Fibroblast of peridontal ligament (primary cell): ENCODE results near the gene FAHD1.
A peak's percentile ranks its signal among the peaks of the same experiment; 100 is the strongest.
"Not testable (repeated sequence)": the region's sequence is repeated elsewhere in the genome, so short reads cannot be mapped to it uniquely, and the experiment has no call there.

Source experiments
- DNase-seq: peaks from one replicate; pipeline ENCODE4 v3.0.0-alpha.2; 2010; ENCODE audit errors: extremely low read depth

Gene FAHD1

DNA sequence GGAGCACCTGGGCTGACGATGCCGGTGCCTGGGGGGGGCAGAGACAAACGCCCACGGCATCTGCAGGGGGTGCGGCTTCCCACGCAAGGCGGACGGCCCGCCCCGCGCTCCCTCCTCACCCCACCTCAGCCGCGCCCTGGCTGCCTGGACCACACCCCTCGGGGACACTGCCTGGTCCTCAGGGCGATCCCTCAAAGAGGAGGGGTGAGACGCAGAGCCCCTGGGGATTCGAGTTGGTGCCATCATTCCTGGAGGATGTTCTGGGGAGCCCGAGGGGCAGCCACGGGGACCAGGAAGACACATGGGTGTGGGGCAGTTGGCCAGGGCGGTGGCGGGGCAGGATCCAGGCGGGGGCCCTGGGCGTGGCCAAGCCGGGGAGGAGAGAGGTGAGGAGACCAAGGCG is 37.4 kb upstream of the FAHD1 start:
- DNase-seq, result no peak

DNA sequence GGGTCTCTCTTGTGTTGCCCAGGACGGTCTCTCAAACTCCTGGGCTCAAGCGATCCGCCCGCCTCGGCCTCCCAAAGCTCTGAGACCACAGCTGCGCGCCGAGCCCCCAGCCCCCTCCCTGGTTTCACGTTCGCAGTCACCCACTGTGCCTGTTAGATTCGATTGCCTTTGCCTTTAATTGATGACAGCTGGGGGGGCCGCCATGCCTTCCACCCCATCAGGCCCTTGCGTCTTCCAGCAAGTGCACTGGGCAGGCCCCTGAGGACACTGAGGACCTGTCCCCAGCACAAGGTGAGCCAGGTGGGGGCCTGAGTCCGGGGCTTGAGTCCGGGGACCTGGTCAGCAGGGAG is 36.8 kb upstream of the FAHD1 start:
- DNase-seq, result no peak

DNA sequence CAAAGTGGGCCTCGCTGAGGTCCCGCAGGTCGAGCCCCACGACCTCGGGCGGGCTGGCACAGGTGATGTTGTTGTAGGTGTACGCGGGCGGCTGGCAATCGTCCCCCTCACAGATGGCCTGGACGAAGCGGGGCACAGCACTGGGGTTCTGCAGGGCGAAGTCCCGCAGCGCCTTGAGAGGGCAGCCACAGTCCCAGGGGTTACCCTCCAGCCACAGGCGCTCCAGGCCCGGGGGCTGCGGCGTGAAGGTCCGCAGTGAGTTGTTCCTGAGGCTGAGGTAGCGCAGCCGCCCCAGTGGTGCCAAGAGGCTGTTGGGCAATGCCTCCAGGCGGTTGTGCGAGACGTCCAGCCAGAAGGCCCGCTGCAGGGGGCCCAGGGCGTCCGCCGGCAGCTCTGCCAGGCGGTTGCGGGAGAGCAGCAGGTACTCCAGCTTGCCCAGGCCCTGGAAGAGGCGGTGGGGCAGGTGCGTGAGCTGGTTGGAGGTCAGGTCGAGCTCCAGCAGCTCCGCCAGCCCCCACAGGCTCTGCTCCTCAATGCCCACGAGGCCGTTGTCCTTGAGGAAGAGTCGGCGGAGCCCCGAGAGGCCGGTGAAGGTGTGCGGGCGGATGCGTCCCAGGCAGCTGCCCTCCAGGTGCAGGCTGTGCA is 36.3 kb upstream of the FAHD1 start:
- DNase-seq, result no peak

DNA sequence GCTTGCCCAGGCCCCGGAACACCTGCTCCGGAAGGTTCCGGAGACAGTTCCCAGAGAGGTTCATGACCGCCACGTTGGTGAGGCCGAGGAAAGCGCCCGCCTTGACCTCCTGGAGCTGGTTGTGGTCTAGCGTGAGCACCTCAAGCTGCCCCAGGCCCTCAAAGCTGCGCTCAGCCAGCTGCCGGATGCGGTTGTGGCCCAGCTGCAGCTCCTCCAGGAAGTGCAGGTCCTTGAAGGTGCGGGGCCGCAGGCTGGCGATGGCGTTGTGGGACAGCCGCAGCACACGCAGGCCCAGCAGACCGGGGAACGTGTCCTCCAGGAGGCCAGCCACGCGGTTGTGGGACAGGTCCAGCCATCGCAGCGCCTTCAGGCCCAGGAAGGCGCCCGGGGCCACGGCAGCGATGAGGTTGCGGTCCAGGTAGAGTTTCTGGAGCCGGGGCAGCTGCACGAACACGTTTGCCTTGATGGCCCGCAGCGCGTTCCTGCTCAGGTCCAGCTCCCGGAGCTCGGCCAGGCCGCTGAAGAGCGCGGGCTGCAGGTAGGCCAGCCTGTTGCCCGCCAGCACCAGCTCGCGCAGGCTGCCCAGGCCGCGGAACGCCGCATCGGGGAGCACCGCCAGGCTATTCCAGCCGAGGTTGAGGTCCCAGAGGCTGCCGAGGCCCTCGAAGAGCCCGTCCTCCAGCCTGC is 35.6 kb upstream of the FAHD1 start:
- no peak for DNase-seq

DNA sequence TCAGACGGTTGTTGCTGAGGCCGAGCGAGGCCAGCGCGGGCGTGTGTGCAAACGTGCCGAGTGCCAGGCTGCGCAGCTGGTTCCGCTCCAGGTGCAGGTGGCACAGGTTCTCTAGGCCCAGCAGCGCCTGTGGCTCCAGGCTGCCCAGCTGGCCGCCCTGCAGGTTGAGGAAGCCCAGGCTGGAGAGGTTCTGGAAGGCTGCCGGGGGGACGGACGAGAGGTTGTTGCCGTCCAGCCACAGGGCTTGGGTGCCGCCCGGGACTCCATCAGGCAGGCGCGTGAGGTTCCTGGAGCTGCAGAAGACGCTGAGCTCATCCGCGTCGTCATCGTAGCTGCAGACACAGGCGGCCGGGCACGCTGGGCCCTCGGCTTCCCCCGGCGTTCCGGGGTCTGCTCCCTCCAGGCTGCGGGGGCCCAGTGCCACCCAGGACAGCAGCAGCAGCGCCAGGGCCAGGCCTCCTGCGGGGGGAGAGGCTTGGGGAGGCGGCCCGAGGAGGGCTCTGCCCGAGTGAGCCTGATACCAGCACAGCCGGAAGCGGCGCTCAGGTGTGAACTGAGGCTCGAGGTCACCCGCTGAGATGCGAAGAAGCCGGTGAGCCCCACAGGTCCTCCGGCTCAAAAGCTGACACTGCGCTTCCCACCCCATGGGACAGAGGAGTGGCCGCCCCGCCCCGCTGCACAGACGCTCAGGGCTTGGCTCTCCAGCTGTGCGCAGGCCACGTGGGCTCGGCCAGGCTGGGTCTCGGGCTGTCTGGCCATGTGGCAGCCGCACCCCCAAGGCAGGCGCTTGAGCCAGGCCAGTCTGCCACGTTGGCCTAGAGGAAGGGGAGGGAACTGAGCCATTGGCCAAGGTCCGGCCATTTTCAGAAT is 34.8 kb upstream of the FAHD1 start:
- DNase-seq, result no peak

DNA sequence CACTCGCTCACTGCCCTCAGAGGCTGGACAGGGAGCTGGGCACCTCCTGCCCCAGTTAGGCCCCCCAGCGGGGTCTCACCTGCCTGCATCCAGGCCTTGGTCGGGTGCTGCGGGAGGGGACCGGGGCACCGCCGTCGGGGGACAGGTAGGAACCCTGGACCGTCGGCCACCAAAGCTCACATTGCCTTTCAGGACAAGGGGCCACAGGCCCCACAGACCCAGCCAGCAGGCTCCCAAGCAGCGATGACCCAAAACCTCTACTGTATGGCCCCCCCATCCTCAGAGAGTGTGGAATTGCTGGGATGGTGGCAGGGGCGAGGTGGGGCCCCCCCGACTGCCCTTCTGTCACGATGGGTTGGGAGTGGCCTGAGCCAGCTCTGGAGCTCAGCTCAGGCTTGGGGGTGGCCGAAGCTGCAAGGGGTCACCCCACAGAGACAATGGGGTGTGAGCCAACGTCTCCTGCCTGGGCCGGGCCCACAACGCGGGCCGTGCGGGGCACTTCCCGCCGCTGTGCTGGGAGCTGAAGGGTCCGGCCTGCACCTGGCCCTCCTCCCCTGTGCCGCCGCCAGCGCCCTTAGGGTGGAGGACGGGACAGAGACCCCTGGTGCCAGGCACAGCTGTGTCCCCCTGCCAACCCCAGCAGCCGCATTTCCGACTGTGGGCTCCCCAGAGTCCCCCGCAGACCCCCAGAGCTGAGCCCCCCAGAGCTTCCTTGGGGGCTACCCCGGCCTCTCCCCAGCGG is 34.0 kb upstream of the FAHD1 start:
- no peak for DNase-seq

DNA sequence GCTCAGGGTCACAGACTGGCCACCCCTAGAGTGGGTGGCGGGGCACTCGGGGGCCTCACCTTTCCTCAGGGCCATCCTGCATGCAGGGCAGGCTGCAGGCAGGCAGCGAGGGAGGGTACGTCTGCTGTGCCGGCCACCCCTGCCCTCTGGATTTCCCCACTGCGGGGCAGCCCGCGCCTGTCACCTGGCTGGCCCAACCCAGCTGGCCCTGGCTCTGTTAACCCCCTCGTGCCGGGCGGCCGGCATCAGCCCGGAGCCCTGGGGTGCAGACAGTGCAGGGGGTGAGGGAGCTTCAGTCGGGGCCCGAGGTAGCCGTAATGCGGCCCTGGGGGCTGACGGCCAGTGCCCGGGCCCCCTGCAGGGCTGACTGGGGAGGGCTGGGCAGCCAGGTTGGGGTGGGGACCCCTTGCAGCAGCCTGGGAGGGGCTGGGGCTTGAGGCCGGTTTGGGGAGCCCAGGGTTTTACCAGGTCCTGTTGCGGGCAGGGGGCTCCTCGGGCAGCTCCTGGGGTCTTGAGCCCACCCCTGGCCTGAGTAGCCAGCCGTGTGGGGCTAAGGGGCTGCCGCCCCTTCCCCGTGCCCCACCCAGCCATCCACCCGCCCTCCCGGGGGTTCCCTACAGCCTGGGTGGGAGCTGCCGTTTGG is 33.3 kb upstream of the FAHD1 start, which contains the start of gene IGFALS:
TSS of gene IGFALS (minus strand) at position 128 of the 643 bp plus-strand sequence. CDS start at position 75, 53 bp downstream.
- no peak for DNase-seq

DNA sequence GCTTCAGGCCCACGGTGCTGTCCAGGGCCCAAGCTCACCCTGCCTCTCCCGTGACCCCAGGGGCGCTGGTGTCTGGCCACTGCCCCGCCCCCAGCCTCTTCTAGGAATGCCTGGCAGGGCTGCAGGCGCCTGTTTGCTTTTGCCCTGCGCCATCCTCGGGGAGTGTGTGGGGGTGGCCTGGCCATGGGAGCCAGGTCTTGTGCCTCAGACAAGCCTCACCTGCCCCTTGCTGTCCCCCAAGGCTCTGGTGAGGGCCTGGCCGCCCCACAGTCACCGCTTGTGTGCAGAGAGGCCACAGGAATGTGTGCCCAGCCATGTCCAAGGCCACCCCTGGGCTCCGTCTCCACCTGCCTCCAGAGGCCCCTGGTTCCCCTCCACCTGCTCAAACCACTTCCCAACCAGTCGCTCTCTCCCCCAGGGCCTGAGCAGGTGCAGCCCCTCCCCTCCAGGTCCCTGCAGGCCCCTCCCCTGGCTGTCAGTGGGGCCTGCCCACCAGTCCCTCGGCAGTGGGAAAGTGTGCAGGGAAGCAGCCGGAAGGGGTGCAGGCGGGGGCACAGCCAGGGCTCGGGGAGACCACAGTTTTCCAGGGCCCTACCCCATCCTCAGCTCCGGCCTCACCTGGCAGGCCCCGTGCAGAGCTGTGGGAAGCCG is 32.7 kb upstream of the FAHD1 start:
- no peak for DNase-seq

DNA sequence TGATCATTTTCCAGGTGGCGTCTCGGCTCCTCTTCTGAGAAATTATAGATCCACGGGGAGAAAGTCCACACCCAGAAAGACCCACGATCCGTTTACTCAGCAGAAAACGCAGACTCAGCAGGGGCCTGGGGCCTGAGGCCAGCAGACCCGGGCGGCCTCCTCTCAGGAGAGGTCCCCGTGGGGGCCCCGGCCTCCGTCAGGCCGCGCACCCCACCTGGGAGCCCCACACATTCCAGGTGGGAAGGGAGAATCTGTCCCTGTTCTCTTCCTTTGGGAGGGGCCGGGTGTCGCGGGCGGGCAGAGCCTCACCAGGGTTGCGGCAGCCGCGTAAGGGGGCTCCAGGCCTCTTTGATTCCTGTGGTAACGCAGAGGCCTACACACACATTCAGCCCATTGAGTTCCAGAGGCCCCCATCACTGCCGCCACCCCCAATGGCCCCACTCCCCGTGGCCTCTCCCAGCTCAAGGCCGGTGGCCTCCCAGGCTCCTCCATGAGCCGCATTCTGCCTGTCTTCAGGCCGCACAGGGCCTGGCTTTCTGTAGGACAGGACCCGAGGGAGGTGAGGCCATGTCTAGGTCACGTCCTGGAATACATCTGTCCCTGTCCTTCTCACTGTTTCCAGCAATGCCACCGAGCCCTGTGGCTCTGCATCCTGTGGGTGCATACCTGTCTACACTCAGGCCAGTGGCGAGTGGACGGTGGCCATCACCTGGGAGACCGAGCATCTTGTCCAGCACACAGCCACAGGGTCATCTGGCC is 31.9 kb upstream of the FAHD1 start:
- no peak for DNase-seq

DNA sequence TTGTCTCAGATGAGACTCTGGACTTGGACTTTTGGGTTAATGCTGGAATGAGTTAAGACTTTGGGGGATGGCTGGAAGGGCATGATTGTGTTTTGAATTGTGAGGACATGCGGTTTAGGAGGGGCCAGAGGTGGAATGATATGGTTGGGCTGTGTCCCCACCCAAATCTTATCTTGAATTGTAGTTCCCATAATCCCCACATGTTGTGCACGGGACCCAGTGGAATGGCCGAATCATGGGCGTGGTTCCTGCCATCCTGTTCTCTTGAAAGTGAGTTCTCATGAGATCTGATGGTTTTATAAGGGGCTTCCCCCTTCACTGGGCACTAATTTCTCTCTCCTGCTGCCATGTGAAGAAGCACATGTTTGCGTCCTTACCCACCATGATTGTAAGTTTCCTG is 27.7 kb upstream of the FAHD1 start:
- DNase-seq, result not testable (repeated sequence)

DNA sequence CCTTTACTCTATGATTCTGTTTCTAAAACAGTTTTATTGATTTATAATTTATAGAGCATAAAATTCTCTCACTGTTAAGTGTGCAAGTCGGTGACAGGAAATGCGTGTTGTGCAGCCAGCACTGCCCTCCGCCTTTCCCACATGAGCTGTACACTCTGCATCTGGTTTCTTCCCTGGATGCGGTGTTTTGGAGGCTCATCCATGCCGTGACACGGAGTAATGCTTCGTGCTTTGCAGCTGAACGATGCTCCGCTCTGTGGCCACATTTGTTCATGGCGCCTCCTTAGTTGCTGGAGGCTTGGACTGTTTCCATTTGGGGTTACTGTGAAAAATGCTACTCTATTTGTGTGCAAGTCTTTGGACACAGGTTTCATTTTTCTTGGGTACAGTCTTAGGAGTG is 26.3 kb upstream of the FAHD1 start:
- no peak for DNase-seq

DNA sequence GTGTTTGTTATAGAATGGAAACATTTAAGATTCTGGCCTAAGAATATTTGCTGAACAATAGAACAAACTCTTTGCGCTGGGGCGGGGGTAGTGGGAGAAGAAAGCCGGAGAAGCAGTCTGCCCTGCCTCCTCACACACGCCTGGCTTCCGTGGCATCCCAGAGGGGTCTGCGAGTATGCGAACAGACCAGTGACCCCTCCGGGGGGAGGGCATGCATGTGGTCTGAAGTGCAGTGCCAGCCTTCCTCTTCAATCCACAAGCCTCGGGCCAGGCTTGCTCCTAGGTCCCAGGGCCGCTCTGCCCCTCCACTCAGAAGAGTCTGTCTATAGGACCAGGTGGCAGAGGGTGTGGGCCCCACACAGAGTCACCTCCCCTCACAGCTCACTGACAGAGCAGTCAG is 19.4 kb upstream of the FAHD1 start:
- no peak for DNase-seq

DNA sequence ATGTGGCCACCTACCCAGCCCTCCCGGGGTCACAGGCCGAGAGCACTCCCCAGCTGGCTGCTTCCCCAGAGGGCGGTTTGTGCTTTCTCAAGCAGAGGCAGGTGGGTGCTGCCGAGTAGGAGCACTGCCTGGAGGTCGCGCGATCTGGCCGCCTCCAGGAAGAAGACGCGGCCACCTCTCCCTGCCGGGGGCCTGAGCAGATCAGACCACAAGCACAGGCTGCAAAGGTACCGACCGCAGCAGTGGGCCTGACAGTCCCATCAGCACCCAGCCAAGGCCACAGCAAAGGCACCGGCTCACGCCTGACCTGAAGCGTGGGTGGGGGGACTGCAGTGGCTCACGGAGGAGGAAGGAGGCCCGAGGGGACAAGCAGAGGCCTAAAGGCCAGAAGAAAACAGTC is 18.3 kb upstream of the FAHD1 start:
- DNase-seq, result no peak

DNA sequence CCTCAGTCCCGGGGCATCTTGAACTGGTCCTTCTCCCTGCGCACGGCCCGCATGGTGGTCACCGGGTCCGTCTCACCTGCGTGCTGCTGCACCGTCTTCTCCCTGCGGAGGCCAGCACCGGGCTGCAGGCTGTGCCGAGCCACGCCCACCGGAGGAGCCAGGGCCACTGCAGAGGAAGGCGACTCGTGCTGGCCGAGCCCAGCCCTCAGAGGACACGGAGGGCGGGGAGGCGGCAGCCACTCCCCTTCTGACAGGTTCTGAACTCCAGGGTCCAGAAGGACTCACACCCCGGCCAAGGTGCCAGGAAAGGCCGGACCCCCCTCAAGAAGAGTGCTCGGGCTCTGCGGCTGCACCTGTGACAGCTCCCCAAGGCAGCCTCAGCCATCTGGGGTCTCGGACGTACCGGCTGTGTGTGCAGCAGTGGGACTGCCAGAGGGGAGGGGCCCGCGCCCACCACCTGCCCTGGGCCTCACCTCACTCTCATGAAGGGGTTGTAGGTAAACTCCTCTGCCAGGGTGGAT is 17.7 kb upstream of the FAHD1 start:
- no peak for DNase-seq

DNA sequence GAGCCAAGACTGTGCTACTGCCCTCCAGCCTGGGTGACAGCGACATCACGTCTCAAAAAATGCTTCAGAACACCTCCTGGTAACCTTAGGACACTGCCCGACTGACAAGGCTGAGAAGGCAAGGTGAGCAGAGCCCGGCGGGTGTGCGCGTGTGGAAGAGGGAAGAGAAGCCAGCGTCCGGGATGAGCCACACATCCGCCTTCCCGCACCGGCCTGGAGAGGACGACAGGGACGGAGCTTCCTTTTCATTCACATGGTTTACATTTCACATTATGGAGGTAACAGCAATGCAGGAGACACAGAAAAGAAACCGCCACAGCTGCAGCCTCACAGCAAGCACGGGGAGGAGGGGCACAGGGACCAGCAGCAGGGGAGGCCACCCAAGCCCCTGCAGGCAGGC is 16.9 kb upstream of the FAHD1 start:
- DNase-seq, result no peak

DNA sequence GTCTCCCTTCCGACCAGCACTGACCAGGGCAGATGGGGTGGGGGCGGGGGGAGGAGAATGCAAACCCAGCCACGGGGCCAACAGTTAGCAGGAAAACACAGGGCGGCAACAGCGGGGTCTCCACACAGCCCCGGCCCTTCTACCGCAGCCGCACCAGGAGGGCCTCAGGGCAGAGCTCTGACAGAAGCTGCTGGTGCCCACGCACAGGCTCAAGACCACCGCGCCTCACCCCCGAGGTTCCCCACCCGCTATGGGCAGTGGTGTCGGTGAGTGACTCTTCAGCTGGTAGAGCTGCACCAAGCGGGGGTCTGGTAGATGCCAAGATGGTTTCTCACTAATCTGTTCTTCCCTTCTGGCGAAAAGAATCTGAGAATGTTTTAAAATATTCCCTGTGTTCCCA is 16.5 kb upstream of the FAHD1 start:
- DNase-seq, result no peak

DNA sequence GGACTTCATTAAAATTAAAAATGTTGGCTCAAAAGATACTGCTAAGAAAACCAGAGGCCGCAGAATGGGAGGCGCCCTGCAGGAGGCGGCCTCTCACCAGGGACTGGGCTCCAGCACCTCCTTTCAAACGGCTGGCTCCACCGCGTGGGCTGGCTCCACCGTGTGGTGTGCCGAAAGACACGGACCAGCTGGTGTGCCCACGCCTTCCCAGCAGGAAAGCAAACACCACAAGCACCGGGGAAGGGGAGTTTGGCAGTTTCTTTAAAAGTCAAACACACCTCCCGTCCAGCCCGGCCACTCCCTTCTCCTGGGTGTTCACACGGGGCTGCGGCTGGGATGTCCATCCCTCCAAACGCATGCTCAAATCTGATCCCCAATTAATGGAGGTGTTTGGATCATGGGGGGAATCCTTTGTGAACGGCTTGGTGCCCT is 14.3 kb upstream of the FAHD1 start:
- DNase-seq, result peak; percentile 59

DNA sequence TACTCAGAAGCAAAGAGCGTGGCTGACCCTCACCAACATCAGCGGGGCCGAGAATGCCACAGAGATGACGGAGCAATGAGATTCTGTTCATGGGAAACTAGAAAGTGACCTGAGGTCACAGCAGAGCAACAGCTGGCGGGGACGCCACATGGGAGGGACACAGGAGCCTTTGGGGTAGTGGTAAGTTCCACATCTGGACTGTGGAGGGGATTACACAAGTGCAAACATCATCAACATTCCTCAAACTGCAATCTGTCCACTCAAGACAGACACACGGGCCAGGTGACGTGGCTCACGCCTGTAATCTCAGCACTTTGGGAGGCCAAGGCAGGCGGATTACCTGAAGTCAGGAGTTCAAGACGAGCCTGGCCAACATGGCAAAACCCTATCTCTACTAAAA is 11.5 kb upstream of the FAHD1 start:
- DNase-seq, result no peak

DNA sequence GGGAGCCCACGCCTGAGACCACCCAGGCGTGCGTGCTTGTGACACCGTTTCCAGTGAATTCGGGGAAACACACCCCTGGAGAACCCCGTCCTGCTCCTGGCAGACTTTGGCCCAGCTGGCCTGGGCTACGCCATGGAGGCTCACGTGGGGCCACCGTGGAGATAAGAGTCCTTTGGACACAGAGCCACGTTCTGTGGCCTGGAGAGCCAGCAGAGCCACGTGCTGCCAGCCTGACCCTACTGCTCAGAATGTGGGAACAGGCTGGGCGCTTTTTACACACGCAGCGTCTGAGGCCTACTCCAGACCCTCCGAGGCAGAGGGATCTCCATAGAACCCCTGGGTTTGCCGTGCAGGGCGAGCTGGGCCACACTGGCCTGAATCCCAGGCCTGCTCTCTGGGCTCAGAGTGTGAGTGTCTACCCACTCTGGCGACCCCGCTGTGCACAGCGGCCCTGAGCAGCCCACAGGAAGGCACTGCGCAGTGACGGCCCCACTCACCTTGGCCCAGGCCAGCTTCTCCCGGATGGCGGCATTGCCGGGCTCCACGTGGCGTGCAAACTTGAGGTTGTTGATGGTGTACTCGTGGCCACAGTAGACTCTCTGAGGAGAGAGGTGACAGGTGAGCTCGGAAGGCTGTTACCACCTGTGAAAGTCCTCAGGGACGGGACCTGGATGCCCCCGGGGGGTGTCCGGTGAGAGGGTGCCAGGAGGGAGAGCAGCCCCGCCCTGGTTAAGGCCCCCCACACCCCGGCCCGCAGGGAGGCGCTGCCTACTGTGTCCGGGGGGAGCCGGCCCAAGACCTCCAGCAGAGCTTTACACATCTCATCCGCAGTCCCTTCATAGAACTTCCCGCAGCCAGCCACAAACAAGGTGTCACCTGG is 10.4 kb upstream of the FAHD1 start:
- DNase-seq, result no peak
